DND-41 (cell line): ENCODE data around the gene CCDC106.
A peak's percentile ranks its signal among the peaks of the same experiment; 100 is the strongest.

ENCODE experiments used
- ATAC-seq: fragments of 200-7000 bp; cut with Tn5 transposase; 3 replicates; pipeline ENCODE4 v1.9.1; 2021; ENCODE audit warnings: low read depth; ENCODE audit not compliant: insufficient read depth
- DNase-seq: peaks from one replicate; pipeline ENCODE4 v3.0.0-alpha.2; 2020
- H2AFZ ChIP-seq: 2 replicates; pipeline ENCODE4 v1.6.0; 2012; ENCODE audit warnings: low read depth, low read length
- H3K27ac ChIP-seq: 2 replicates; pipeline ENCODE4 v1.5.1; 2012; ENCODE audit warnings: low read length, inconsistent platforms
- H3K27me3 ChIP-seq: fragments of 200-600 bp; sonication (generic); 2 replicates; pipeline ENCODE4 v1.6.0; 2012; ENCODE audit warnings: low read length, mild to moderate bottlenecking, inconsistent platforms; ENCODE audit not compliant: insufficient read depth, poor library complexity
- H3K36me3 ChIP-seq: 2 replicates; pipeline ENCODE4 v1.5.1; 2012; ENCODE audit warnings: low read length, inconsistent platforms; ENCODE audit not compliant: insufficient read depth
- H3K4me1 ChIP-seq: 2 replicates; pipeline ENCODE4 v1.5.1; 2012; ENCODE audit warnings: mild to moderate bottlenecking, low read length; ENCODE audit not compliant: insufficient read depth
- H3K4me2 ChIP-seq: 2 replicates; pipeline ENCODE4 v1.6.0; 2012; ENCODE audit warnings: mild to moderate bottlenecking, moderate library complexity, low read length, inconsistent platforms; ENCODE audit not compliant: insufficient read depth
- H3K4me3 ChIP-seq, 2 experiments: fragments of 200-600 bp in 1 of 2; shearing (Covaris generic) in 1 of 2; 2 replicates each; pipeline ENCODE4 v1.5.1; 2012 to 2016; ENCODE audit warnings: inconsistent platforms in 2 of 2, low read length in 2 of 2, mild to moderate bottlenecking in 2 of 2, low read depth in 1 of 2, moderate library complexity in 1 of 2
- H3K79me2 ChIP-seq: 2 replicates; pipeline ENCODE4 v1.6.0; 2012; ENCODE audit warnings: low read length, inconsistent platforms; ENCODE audit not compliant: insufficient read depth
- H3K9ac ChIP-seq: 2 replicates; pipeline ENCODE4 v1.6.0; 2012; ENCODE audit warnings: low read depth, mild to moderate bottlenecking, inconsistent platforms, low read length, moderate library complexity
- H3K9me3 ChIP-seq: 2 replicates; pipeline ENCODE4 v1.5.1; 2012; ENCODE audit warnings: low read length, moderate library complexity, mild to moderate bottlenecking, inconsistent platforms; ENCODE audit not compliant: insufficient read depth, severe bottlenecking
- H4K20me1 ChIP-seq: 2 replicates; pipeline ENCODE4 v1.6.0; 2012; ENCODE audit warnings: low read length; ENCODE audit not compliant: insufficient read depth
- EZH2 ChIP-seq: IDR thresholded peaks from 3 replicates; pipeline ENCODE4 v1.6.1; 2012; ENCODE audit warnings: borderline replicate concordance, low read depth, mild to moderate bottlenecking, moderate library complexity, low read length, inconsistent platforms; ENCODE audit not compliant: severe bottlenecking
- TF ChIP-seq, protein P1 (sequence below): IDR thresholded peaks from 2 replicates; pipeline ENCODE4 v1.5.1; 2012; ENCODE audit warnings: borderline replicate concordance, low read length, moderate library complexity, mild to moderate bottlenecking; ENCODE audit not compliant: poor library complexity, severe bottlenecking; ENCODE audit errors: extremely low read depth

The CCDC106 gene

DNA sequence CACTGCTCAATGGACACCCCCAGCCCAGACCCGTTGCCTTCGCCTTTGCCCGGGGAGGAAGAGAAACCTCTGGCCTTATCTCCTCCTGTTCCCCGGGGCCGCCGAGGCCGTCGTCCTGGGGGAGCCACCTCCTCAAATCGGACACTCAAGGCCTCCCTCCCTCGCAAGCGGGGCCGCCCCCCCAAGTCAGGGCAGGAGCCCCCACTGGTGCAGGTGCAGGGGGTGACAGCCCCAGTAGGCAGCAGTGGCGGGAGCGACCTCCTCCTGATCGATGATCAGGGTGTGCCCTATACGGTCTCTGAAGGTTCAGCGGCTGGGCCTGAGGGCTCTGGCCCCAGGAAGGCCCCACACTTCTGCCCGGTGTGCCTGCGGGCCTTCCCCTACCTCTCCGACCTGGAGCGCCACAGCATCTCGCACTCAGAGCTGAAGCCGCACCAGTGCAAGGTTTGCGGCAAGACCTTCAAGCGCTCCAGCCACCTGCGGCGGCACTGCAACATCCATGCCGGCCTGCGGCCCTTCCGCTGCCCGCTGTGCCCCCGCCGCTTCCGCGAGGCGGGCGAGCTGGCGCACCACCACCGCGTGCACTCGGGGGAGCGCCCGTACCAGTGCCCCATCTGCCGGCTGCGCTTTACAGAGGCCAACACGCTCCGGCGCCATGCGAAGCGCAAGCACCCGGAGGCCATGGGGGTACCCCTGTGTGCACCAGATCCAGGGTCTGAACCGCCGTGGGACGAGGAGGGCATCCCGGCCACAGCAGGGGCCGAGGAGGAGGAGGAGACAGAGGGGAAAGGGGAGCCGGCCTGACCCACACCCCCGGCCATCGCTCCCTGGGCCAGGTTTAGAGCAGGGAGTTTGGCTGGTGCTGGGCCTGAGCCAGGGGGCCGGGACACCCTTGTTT, 45.7 kb upstream of the CCDC106 start:
- no peaks in the 10 kb centered on the region for H3K9me3 ChIP-seq
- no peaks in the 10 kb centered on the region for H3K27me3 ChIP-seq
- H3K9ac ChIP-seq = no peak overlapping the region
- H4K20me1 ChIP-seq = no peaks in the 10 kb centered on the region
- H3K4me1 ChIP-seq = peaks cover 58% of the 10 kb centered on the region
- H3K79me2 ChIP-seq = peaks cover 35% of the 10 kb centered on the region
- TF ChIP-seq, protein P1, sequence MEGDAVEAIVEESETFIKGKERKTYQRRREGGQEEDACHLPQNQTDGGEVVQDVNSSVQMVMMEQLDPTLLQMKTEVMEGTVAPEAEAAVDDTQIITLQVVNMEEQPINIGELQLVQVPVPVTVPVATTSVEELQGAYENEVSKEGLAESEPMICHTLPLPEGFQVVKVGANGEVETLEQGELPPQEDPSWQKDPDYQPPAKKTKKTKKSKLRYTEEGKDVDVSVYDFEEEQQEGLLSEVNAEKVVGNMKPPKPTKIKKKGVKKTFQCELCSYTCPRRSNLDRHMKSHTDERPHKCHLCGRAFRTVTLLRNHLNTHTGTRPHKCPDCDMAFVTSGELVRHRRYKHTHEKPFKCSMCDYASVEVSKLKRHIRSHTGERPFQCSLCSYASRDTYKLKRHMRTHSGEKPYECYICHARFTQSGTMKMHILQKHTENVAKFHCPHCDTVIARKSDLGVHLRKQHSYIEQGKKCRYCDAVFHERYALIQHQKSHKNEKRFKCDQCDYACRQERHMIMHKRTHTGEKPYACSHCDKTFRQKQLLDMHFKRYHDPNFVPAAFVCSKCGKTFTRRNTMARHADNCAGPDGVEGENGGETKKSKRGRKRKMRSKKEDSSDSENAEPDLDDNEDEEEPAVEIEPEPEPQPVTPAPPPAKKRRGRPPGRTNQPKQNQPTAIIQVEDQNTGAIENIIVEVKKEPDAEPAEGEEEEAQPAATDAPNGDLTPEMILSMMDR = no peak
- TF ChIP-seq EZH2 = no peak
- no peak overlapping the region for H2AFZ ChIP-seq
- peaks cover 15% of the 10 kb centered on the region for H3K36me3 ChIP-seq
- no peak overlapping the region for H3K27ac ChIP-seq
- ATAC-seq (no peak), DNase-seq (no peak)
- no peak overlapping the region for H3K4me2 ChIP-seq
- H3K4me3 ChIP-seq = no peak overlapping the region

DNA sequence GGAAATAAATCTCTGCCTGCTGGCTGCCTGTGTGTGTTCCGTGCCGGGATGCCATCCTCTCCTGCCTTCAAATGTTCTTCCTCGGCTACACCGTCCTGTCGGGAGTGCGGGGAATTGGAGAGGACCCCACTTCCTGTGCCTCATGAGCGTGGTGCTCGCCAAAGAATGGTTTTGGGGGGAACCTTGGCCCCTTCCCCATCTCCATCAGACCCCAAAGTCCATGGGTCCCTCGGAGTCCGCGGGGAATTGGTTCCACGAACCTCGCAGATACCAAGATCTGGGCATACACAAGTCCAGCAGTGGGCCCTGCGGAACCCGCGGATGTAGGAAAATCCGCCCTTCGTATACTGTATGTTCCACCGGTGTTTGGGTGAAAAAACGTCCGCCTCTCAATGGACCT, 44.9 kb upstream of the CCDC106 start:
- Histone ChIP-seq H3K36me3 (peaks cover 9% of the 10 kb centered on the region), H2AFZ (no peak overlapping the region), H3K4me1 (peaks cover 62% of the 10 kb centered on the region), H3K4me3 (no peak overlapping the region), H3K4me2 (no peak overlapping the region), H3K9me3 (no peaks in the 10 kb centered on the region), H3K27ac (no peak overlapping the region), H3K9ac (no peak overlapping the region), H3K79me2 (peaks cover 36% of the 10 kb centered on the region), H3K27me3 (no peaks in the 10 kb centered on the region), H4K20me1 (no peaks in the 10 kb centered on the region)
- TF ChIP-seq, protein P1 = no peak
- no peak for TF ChIP-seq EZH2
- ATAC-seq = no peak
- no peak for DNase-seq

- Histone ChIP-seq H2AFZ (no peak overlapping the region), H3K27ac (peak overlapping the region; percentile 25; the same call in 1 of the 2 replicates), H3K9me3 (no peaks in the 10 kb centered on the region), H3K4me3 (peak overlapping the region in 1 of 2 experiments; percentile 83; a peak in 1 of 4 replicates), H3K9ac (peak overlapping the region; percentile 95; the same call in 1 of the 2 replicates), H3K27me3 (no peaks in the 10 kb centered on the region), H3K4me1 (peaks cover 58% of the 10 kb centered on the region), H4K20me1 (peaks cover 3% of the 10 kb centered on the region; the same call in 1 of the 2 replicates), H3K36me3 (peaks cover 11% of the 10 kb centered on the region), H3K79me2 (peaks cover 36% of the 10 kb centered on the region), H3K4me2 (peak overlapping the region; percentile 95)
- ATAC-seq (no peak), DNase-seq (no peak)
- no peak for TF ChIP-seq EZH2
- TF ChIP-seq, protein P1 = no peak
Measured at GRCh38 chr19:55603581-55604292, 44.3 kb upstream of the CCDC106 start.
